Activated T-cell treated with anti-CD3 and anti-CD28 coated beads for 1 hour (primary cell): ENCODE data around the gene STK32B.
"Not testable (repeated sequence)": the region's sequence is repeated elsewhere in the genome, so short reads cannot be mapped to it uniquely, and the experiment has no call there.

Source experiments
- DNase-seq: peaks from one replicate; pipeline ENCODE4 v3.0.0-alpha.2; 2020; ENCODE audit warnings: low read depth

The STK32B gene

DNA sequence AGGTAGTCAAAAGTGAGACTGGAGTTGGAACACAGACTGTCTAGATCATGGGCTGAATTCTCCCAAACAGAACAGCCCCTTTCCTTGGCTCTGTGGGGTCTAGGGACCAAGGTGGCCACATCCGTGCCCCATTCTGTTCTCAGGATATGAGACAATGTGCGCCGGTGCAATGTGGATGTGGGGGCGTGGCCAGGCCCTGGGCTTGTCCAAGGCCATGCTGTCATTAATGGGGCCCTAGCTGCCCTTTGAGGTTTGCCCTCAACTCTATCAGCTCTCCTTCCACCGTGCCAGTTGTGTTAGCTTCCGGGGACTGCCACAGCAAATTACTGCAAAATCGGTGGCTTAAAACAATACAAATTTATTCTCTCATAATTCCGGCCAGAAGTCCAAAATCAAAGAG is 344.5 kb downstream of the STK32B start:
- no peak for DNase-seq

GRCh38 chr4:5398056-5398455 is 346.8 kb downstream of the STK32B start:
- no peak for DNase-seq

DNA sequence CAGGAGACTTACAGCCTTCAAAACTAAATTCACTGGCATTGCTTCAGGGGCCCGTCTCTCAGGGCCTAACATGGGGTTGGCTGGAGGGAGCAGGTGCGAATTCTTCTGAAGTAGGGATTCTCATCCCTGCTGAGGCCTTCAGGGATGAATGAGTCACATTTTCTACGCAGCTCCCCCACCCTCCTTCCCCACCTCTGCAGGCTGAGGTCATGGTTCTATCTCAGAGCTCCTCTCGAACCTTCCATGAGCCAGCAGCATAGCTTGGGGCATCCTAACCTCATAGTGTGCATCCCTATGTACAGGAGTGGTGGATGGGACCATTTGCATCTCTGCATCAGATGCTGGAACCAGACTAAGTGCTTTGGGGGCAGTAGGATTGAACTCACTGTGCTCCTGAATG is 347.8 kb downstream of the STK32B start:
- DNase-seq = no peak

GRCh38 chr4:5399790-5400421 is 348.6 kb downstream of the STK32B start:
- DNase-seq = no peak

GRCh38 chr4:5403746-5404497 is 352.6 kb downstream of the STK32B start:
- DNase-seq = no peak

- DNase-seq = no peak
These were observed 358.0 kb downstream of the STK32B start for GRCh38 chr4:5409237-5409636.

DNA sequence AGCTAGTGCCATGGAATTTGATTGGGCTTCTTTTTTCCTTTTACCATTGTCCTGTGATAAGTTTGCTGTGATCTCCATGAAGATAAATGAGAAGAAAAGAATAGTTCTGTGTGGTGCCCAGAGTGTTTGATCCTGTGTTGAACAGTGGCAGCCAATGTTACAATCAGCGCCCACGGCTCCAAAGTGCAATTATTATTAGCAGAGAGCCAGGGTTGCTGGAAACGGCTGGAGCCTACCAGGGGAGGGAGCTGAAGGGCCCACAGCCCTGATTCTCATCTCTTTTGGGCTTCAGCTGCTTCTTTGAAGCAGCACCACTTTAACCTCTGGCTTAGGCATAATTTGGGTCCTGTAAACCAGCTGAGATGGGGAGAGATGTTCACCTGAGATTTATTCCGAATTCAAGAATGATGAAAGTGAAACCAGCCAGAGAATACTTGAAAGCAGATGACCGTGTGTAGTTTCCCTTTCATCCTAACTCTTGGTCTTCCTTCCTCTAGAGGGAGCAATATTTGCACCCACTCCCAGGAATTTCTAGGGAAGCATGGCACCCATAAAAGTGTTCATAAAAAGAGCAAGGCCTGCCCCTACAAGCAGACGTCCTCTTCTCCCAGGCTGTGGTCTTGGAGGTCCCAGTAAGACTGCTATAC is 358.8 kb downstream of the STK32B start:
- DNase-seq = no peak

DNA sequence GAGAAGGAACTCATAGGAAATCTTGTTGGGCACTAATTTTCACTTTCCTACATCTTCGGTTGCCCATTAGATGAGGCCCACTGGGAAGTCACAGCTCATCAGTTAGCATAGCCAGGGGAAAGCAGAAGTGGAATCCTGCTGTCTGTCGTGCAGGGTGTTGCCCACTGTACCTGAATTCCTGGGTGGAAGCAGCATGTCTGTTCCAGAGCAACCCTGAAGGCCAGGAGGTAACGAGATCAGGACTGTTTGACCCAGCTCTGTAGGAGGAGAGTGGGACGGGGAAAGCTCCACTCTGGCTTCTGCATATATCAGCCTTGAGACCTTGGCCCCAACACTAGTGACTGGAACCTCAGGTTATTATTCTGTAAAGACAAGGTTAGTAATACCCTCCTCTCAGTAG is 361.0 kb downstream of the STK32B start:
- DNase-seq = no peak

DNA sequence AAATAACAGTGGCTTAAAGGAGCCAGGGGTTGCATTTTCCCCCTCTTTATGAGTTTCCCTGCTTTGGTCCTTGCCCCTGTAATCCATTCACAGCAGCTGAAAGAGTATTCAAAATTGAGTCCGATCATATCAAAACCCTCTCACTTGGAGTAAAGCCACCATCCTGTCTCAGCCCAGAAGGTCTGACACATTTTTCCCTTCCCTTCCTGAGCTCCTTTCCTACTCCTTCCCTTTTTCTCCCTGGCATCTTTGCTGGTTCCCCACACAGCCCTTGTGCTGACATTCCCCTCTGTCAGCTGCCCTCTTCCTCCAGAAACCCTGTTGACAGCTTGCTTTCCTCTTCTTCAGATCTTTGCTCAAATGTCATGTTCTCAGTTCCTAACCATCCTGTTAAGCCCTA is 361.5 kb downstream of the STK32B start:
- no peak for DNase-seq

GRCh38 chr4:5416637-5417036 is 365.4 kb downstream of the STK32B start:
- no peak for DNase-seq

- DNase-seq = no peak
These were observed 369.0 kb downstream of the STK32B start for GRCh38 chr4:5420266-5420665.

GRCh38 chr4:5421416-5421815 is 370.1 kb downstream of the STK32B start:
- no peak for DNase-seq

DNA sequence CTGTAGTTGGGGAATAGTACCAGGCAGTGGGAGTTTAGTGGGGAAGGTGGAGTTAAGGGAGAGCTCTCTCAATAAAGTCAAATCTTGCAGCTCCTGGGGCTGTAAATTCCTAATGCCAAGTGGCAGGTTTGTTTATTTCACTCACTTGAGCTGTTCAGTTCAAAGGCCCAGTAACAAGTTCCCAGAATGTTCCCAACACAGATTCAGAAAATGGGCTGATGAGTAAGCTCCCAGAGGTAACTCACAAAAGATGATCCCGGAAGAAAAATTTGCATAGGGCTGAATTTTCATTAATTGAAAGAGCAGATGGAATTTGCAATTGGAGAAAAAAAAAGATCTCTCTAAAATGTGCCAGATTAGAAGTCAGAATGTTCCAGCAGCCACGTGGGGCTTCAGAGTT is 370.9 kb downstream of the STK32B start:
- no peak for DNase-seq

DNA sequence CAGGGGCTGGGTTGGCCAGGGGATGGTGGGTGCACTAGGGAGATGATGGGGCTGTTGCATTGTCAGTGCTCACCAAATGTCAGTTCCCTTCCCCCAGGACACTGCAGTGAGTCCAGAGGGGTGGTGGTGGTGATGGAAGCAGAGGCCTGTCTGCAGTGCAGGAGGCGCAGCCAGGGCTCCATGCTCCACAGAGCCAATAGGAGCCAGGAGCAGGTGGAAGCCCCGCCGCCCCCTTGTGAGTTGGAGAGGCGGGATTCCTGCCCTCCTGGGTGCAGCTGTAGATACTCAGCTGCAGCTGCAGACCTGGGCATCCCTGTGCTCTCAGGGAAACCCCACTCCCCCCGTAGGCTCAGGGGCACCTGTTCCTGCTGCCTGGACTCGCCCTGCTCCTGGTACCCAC is 372.4 kb downstream of the STK32B start:
- no peak for DNase-seq

DNA sequence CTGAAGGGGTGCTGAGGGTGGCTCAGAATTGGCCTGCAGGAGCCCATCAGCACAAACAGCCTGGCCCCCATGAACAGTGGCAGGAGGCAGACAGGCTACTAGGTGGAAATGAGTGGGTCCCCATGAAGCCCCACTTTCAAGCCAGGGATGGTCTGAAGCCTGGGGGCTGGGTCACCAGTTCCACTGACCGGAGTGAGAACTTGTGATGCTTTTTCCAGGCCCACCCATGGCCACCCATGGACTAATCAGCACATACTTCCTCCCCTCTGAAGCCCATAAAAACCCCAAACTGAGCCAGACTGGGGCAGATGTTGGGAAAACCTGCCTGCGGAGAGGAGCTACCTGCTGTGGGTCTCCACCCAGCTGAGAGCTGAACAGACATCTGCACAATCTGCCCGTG is 372.9 kb downstream of the STK32B start:
- DNase-seq = no peak

DNA sequence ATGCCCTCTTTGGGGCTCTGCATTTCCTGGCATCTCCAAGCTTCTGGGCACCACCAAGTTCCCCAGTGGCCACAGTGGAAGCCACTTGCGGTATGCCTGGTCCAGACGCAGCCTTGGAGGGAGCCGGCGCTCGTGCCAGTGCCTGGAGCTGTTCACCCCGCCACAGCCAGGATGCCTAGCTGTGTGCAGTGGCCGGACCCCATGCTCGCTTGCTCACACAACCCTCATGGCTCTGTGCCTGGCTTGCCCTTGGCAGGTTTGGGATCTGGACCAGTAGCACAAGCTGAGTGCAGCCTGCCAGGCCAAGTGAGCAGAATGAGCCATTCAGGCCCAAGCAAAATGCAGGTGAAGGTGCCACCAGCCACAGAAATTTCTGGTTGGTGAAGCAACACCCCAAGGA is 373.6 kb downstream of the STK32B start:
- DNase-seq = no peak

GRCh38 chr4:5429747-5430146 is 378.5 kb downstream of the STK32B start:
- DNase-seq = no peak

GRCh38 chr4:5433196-5433595 is 381.9 kb downstream of the STK32B start:
- DNase-seq = no peak

GRCh38 chr4:5435201-5435600 is 383.9 kb downstream of the STK32B start:
- DNase-seq = no peak

DNA sequence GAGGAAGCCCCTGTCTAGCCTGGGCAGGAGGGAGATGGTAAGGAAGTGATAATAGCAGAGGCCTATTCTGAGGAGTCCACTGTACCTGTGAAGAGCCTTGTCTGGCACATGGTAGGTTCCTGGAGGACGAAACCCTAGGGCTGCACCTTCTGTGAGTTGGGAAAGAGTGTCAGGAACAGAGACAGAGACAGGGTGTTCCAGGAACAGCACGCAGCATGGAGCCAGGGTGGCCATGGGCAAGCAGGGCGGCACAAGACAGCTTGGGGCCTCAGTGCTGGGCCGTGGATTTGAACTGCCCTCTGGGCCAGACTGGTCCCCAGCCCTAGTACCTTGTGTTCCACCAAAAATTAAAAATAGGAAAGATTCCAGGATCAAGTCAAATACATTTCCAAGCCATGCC is 384.5 kb downstream of the STK32B start:
- DNase-seq = no peak

DNA sequence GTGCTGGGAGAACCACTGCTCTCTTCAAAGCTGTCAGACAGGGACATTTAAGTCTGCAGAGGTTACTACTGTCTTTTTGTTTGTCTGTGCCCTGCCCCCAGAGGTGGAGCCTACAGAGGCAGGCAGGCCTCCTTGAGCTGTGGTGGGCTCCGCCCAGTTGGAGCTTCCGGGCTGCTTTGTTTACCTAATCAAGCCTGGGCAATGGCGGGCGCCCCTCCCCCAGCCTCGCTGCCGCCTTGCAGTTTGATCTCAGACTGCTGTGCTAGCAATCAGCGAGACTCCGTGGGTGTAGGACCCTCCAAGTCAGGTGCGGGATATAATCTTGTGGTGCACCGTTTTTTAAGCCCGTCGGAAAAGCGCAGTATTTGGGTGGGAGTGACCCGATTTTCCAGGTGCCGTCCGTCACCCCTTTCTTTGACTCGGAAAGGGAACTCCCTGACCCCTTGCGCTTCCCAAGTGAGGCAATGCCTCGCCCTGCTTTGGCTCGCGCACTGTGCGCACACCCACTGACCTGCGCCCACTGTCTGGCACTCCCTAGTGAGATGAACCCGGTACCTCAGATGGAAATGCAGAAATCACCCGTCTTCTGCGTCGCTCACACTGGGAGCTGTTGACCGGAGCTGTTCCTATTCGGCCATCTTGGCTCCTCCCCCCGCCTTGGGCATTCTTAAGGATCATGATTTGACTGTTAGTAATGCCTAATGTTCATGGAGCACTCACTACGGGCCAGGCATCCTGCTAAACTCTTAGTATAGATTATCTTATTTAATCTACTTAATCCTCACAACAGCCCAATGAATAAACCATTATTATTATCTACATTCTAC is 392.9 kb downstream of the STK32B start:
- not testable (repeated sequence) for DNase-seq

DNA sequence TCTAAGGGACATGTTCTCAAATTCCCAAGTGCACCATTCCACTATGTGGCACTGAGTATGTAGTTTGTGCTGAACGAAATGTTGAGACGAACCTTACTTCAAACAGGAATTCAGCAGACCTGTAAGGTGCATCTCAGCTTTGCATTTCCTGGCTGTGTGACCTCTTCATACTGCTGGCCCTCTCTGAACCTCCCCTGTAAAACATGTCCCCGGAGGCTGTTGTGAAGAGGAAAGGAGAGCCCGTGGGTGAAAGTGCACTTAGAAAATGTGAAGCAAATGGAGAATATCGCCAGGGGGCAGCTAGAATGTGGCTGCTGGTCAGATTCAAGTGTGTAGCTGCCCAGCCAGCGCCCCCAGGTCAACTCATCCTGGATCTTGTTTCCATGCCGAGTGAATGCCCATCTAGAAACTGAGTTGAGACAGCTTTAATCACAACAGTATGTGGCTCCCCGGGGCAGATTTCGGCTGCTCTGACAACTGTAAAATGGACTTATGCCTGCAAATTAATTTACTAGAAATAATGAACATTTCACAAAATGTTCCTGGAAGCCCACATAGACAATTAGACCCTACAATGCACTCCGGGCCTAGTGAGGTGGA is 393.7 kb downstream of the STK32B start:
- no peak for DNase-seq
